Measurements from ENCODE around the gene CDK1.

CDK1 gene

DNA sequence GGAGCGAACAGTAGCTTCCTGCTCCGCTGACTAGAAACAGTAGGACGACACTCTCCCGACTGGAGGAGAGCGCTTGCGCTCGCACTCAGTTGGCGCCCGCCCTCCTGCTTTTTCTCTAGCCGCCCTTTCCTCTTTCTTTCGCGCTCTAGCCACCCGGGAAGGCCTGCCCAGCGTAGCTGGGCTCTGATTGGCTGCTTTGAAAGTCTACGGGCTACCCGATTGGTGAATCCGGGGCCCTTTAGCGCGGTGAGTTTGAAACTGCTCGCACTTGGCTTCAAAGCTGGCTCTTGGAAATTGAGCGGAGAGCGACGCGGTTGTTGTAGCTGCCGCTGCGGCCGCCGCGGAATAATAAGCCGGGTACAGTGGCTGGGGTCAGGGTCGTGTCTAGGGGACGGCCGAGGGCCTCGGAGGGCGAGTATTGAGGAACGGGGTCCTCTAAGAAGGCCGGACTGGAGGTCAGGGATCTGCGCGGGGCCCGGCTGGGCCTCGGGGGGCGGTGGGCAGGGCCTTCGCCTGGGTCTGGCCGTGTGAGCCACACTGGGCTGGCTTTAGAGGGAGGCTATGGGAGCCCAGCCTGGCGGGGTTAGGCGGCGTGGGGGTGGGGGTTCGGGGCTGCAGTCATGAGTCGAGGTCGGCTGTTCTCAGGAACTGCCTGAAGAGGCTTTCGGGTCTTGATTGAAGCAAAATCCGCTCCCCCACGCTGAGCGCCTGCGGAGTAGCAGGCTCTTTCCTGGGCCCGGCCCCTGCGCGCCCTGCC is at the start of gene CDK1:
Gene CDK1, plus strand, starts transcription at position 265 of the 757 bp plus-strand sequence. CDS start 1,688 bp downstream, outside the sequence.
- DNase-seq (ENCODE audit: low read depth in 1 of 2, low spot score in 1 of 2): peak; percentile 86 to 88

- DNase-seq (ENCODE audit: low read depth in 1 of 2, low spot score in 1 of 2): no peak
Measured at GRCh38 chr10:60729106-60729505, 49.2 kb upstream of the CDK1 start.

- DNase-seq (ENCODE audit: low read depth in 1 of 2, low spot score in 1 of 2): no peak
Measured at GRCh38 chr10:60731134-60731885, 47.0 kb upstream of the CDK1 start.

DNA sequence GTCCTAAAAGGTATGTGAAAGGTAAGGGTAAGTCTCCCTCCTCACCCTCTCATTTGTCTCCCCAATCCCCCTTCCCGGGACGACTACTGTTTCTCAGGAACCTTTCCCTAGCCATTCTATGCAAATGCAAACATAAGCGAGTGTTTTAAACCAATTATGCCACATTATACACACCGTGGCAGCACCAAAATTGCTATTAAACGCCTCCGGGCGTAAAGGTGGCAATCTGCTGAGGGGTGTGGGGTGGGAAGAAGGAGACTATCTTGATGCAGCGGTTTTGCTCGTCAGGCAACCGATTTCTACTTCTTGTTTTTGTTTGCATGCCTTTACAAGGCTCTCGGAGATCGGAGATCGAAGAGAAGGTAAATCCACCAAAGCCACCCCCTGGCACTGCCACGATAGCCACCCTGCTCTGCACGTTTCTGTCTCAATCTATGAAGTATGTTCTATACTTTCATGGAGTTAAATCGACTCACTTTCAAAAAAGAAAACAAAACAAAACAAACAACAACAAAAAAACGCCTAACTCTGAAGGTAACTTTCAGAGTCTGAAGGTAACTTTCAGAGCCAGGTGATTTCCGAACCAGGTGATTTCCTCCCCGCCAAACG is 46.0 kb upstream of the CDK1 start:
- no peak for DNase-seq (ENCODE audit: low read depth in 1 of 2, low spot score in 1 of 2)

GRCh38 chr10:60732807-60733516 is 45.3 kb upstream of the CDK1 start:
- peak; percentile 13 to 25 for DNase-seq (ENCODE audit: low read depth in 1 of 2, low spot score in 1 of 2)

DNA sequence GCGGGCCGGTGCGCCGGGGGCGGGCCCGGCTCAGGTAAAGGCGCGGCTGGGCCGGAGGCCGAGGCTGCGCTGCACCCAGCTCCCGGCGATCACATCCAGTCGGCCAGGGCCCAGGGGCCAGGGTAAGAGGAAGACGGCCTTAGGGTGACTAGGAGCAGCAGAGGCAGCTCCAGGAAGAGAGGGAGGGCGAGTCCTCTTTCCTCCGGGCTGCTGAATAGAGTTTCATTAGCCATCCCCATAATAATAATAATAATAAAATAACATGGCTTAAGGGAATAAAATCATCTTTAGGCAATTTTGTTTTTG is 44.8 kb upstream of the CDK1 start:
- no peak for DNase-seq (ENCODE audit: low read depth in 1 of 2, low spot score in 1 of 2)

DNA sequence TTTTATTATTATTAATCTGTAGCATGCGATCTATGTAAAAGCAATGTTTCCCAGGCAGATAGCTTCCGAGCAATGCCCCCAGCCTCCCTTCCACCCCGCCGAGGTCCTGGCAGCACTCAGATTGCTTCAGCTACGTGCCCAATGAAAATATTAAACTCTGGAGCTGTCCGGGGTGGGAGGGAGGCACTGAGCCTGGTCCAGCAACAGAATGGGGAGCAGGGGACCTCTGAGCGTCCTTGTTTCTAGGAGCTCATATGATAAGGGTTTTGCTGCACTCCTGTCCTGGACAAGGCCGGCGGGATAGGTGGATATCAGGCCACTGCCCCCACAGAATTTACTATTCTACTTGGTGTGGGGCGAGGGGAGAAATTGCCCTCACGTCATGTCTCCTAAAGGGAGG is 44.5 kb upstream of the CDK1 start:
- no peak for DNase-seq (ENCODE audit: low read depth in 1 of 2, low spot score in 1 of 2)

GRCh38 chr10:60734226-60734625 is 44.1 kb upstream of the CDK1 start:
- no peak for DNase-seq (ENCODE audit: low read depth in 1 of 2, low spot score in 1 of 2)

GRCh38 chr10:60735244-60735643 is 43.0 kb upstream of the CDK1 start:
- no peak for DNase-seq (ENCODE audit: low read depth in 1 of 2, low spot score in 1 of 2)

GRCh38 chr10:60737242-60737641 is 41.0 kb upstream of the CDK1 start:
- no peak for DNase-seq (ENCODE audit: low read depth in 1 of 2, low spot score in 1 of 2)

DNA sequence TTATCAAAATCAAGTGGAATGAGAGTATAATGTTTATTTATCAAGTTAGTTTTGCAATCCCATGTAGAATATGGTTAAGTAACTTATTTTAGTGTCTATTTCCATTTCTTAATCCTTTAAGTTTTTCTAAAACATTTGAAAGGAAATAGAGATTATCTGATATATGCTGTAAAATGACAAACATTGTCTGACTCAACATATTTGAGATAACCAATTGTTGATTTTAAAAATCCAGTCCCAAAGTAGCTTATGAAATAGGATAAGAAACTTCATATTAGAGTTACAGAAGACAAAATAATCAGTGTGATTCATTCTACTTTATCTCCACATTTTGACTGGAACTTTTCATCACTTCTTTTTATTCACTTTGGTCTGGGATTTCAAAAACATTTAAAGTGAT is 38.7 kb upstream of the CDK1 start:
- no peak for DNase-seq (ENCODE audit: low read depth in 1 of 2, low spot score in 1 of 2)

- DNase-seq (ENCODE audit: low read depth in 1 of 2, low spot score in 1 of 2): no peak
Measured at GRCh38 chr10:60742512-60742911, 35.8 kb upstream of the CDK1 start.

DNA sequence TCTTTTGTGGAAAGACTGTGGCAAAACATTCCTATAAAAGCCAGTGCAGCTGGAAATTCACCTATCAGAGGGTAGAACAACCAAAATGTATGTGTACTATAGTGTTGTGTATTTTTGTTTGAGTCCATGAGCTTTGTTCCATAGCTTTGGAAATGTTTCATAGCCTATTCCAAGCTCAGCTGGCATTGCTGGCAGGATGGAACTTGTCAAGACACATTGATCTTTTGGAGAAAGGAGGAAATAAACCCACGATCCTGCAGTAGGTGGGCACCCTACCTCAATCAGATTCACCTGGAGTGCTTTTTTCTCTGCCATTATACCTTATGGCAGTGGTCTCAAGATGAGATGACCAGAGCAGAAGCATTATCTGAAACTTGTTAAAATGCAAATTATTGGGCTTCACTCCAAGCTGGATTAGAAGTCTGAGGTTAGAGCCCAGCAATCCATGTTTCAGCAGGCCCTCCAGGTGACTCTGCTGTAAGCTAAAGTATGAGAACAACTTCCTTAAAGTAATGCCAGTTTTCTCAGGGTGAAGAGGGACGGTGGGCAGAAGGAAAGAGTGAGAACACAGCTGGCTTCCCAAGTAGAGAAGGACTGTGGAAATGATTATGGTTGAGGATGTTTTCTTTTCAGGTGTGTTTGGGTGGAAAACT is 30.3 kb upstream of the CDK1 start:
- no peak for DNase-seq (ENCODE audit: low read depth in 1 of 2, low spot score in 1 of 2)

DNA sequence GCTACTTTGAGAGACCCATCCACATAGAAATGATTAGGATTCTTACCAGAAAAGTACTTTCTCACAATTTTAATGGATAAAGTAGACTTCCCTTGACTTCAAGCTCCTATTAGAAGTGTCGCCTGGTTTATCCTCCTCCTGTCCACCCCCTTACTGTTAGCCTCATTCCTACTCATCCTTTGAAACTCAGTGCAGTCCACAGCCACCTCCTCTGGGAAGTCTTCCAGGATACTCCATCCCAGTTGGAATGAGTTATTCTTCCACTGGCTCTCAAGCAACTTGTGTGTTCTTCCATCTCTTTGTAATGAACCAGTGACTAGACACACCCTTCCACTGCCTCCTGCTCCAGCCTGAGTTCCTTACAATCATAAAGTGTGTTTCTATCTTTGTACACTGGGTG is 25.1 kb upstream of the CDK1 start:
- no peak for DNase-seq (ENCODE audit: low read depth in 1 of 2, low spot score in 1 of 2)

DNA sequence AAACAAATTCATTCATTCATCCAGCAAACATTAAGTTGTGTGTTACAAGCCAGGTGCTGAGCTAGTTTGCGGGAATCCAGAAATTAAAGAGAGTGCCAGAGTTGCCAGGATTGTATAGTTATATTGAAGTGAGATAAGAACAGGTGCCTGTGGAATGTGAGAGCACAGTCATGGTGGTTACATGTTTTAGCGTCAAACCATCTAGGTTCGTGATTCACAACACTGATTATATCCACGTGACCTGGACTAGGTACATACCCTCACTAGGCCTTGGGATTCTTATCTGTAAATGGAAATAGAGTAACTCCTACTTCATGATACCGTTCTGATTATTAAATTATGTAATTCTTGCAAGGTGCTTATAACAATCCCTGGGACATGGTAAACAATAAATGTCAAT is 24.5 kb upstream of the CDK1 start:
- DNase-seq (ENCODE audit: low read depth in 1 of 2, low spot score in 1 of 2): no peak

GRCh38 chr10:60757420-60757895 is 20.8 kb upstream of the CDK1 start:
- DNase-seq (ENCODE audit: low read depth in 1 of 2, low spot score in 1 of 2): no peak

DNA sequence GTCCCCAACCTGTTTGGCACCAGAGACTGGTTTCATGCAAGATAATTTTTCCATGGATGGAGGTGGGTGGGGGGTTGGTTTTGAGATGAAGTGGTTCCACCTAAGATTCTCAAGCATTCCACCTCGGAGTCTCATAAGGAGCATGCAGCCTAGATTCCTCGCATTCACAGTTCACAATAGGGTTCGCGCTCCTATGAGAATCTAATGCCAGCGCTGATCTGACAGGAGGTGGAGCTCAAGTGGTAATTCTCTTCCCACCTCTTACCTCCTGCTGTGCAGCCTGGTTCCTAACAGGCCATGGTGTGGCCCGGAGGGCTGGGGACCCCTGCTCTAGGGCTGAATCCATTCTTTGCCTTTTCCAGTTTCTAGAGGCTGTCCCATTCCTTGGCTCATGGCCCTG is 19.1 kb upstream of the CDK1 start:
- no peak for DNase-seq (ENCODE audit: low read depth in 1 of 2, low spot score in 1 of 2)

- no peak for DNase-seq (ENCODE audit: low read depth in 1 of 2, low spot score in 1 of 2)
Measured at GRCh38 chr10:60760711-60761210, 17.5 kb upstream of the CDK1 start.

GRCh38 chr10:60762554-60762953 is 15.7 kb upstream of the CDK1 start:
- no peak for DNase-seq (ENCODE audit: low read depth in 1 of 2, low spot score in 1 of 2)

GRCh38 chr10:60767424-60767823 is 10.9 kb upstream of the CDK1 start:
- no peak for DNase-seq (ENCODE audit: low read depth in 1 of 2, low spot score in 1 of 2)

DNA sequence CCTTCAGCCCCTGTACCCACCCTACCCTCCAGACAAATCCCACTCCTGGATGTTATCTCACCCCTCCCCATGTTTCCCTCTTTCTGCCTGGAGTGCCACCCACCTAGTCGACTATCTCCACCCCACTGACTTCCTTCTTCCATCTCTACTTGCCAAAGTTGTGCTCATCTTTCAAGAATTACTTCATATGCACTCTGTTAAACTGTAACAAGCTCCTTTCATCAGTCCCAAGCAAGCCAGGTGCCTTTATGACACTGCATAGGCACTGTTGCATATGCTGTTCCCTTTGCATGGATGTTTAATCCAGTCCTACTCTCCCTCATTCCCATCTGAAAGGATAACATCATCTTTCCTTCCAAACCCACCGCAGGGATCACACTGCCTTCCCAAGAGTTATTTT is 8.9 kb upstream of the CDK1 start:
- no peak for DNase-seq (ENCODE audit: low read depth in 1 of 2, low spot score in 1 of 2)

Data from stimulated activated CD4-positive, alpha-beta T cell treated with anti-CD3 and anti-CD28 coated beads, Interleukin-15, amount 100 ng/mL, for 1 hour (primary cell).